CD4-positive, CD25-positive, alpha-beta regulatory T cell (primary cell): ENCODE data around the gene CLN6. TPM values are rescaled to one million over a fixed set of nuclear protein-coding genes. Genes with fewer than 3 reads are reported as not detected.

ENCODE experiments used
- ATAC-seq, 2 donors: fragments of 150-1000 bp; cut with Tn5 transposase; one replicate each; pipeline ENCODE4 v1.10.0; 2021; ENCODE audit warnings: low read depth in 2 of 2, moderate number of reproducible peaks in 2 of 2, moderate library complexity in 1 of 2
- DNase-seq, 3 donors: peaks; one replicate each; pipeline versions ENCODE4 v3.0.0 to v3.0.0-alpha.2; 2012 to 2022; ENCODE audit warnings: mixed read lengths in 1 of 3
- H3K27ac ChIP-seq: one replicate; pipeline ENCODE4 v1.7.0; 2013; ENCODE audit warnings: mild to moderate bottlenecking, low read length; ENCODE audit not compliant: insufficient read depth, poor library complexity, severe bottlenecking
- H3K27me3 ChIP-seq: one replicate; pipeline ENCODE4 v1.7.0; 2013; ENCODE audit warnings: low read length; ENCODE audit not compliant: control insufficient read depth, insufficient read depth
- H3K36me3 ChIP-seq: one replicate; pipeline ENCODE4 v1.7.0; 2013; ENCODE audit warnings: mild to moderate bottlenecking, low read length, moderate library complexity; ENCODE audit not compliant: control insufficient read depth, insufficient read depth
- H3K4me1 ChIP-seq: 2 replicates; pipeline ENCODE4 v1.7.0; 2013; ENCODE audit warnings: mild to moderate bottlenecking, low read length; ENCODE audit not compliant: insufficient read depth, control insufficient read depth, poor library complexity, severe bottlenecking
- H3K4me3 ChIP-seq: one replicate; pipeline ENCODE4 v1.7.0; 2013; ENCODE audit warnings: low read depth, mild to moderate bottlenecking, low read length, moderate library complexity
- H3K9me3 ChIP-seq, 2 experiments: 1 replicate in 1 of 2; 2 replicates in 1 of 2; pipeline ENCODE4 v1.7.0; 2013; ENCODE audit warnings: low read length in 2 of 2, mild to moderate bottlenecking in 1 of 2, moderate library complexity in 1 of 2; ENCODE audit not compliant: control insufficient read depth in 2 of 2
- H3K27ac Mint-ChIP-seq, 3 donors: one replicate each; pipeline ENCODE4 v1.8.0; 2020 to 2022; ENCODE audit warnings: mild to moderate bottlenecking in 3 of 3, mixed read lengths in 3 of 3, moderate library complexity in 2 of 3
- H3K27me3 Mint-ChIP-seq: one replicate; pipeline ENCODE4 v1.8.0; 2022; ENCODE audit warnings: mild to moderate bottlenecking, mixed read lengths
- H3K36me3 Mint-ChIP-seq: one replicate; pipeline ENCODE4 v1.8.0; 2020; ENCODE audit warnings: mixed read lengths
- H3K4me1 Mint-ChIP-seq, 4 donors: one replicate each; pipeline ENCODE4 v1.8.0; 2020 to 2022; ENCODE audit warnings: mixed read lengths in 4 of 4, mild to moderate bottlenecking in 1 of 4
- H3K4me3 Mint-ChIP-seq, 4 donors: one replicate each; pipeline ENCODE4 v1.8.0; 2020 to 2022; ENCODE audit warnings: mild to moderate bottlenecking in 4 of 4, mixed read lengths in 4 of 4, moderate library complexity in 3 of 4
- H3K9me3 Mint-ChIP-seq, 7 donors: one replicate each; pipeline ENCODE4 v1.8.0; 2020 to 2022; ENCODE audit warnings: mixed read lengths in 7 of 7, mild to moderate bottlenecking in 3 of 7, moderate library complexity in 2 of 7
- polyA plus RNA-seq, 4 donors: library from polyadenylated mRNA; unstranded; fragments of 300-500 nt; fragmentation: Illumina TruSeq; gene quantifications; one replicate each; pipeline ENCODE4 v1.2.3, GENCODE V29; 2021
- total RNA-seq: library from RNA; stranded (reverse); gene quantifications from one replicate; pipeline ENCODE4 v1.2.3, GENCODE V29; 2022

The CLN6 gene
- total and polyA plus RNA-seq, 5 donors from 2014 or later = 1.4 to 14.2 (median 1.6) TPM

GRCh38 chr15:68211656-68212320 is 17.7 kb downstream of the CLN6 start:
- ATAC-seq (no peak), DNase-seq (no peak)
- no peak overlapping the region for H3K4me3 Mint-ChIP-seq
- no peaks in the 10 kb centered on the region for H3K27me3 Mint-ChIP-seq
- no peaks in the 10 kb centered on the region for H3K9me3 ChIP-seq
- H3K4me1 Mint-ChIP-seq = peaks cover 0 to 17% (median 4%) of the 10 kb centered on the region in 4 donors
- no peak overlapping the region for H3K27ac ChIP-seq
- peaks cover 0 to 1% (median 0%) of the 10 kb centered on the region in 7 donors for H3K9me3 Mint-ChIP-seq
- H3K4me3 ChIP-seq = no peak overlapping the region
- no peaks in the 10 kb centered on the region for H3K36me3 ChIP-seq
- H3K27ac Mint-ChIP-seq = no peak overlapping the region
- H3K36me3 Mint-ChIP-seq = peaks cover 6% of the 10 kb centered on the region
- peaks cover 9% of the 10 kb centered on the region for H3K4me1 ChIP-seq
- H3K27me3 ChIP-seq = no peaks in the 10 kb centered on the region

- Histone ChIP-seq H3K27me3 (no peaks in the 10 kb centered on the region), H3K27ac (no peak overlapping the region), H3K4me3 (no peak overlapping the region), H3K9me3 (no peaks in the 10 kb centered on the region), H3K4me1 (peaks cover 11% of the 10 kb centered on the region), H3K36me3 (no peaks in the 10 kb centered on the region)
- H3K36me3 Mint-ChIP-seq = peaks cover 4% of the 10 kb centered on the region
- peaks cover 0 to 1% (median 0%) of the 10 kb centered on the region in 7 donors for H3K9me3 Mint-ChIP-seq
- no peak overlapping the region for H3K4me3 Mint-ChIP-seq
- H3K27me3 Mint-ChIP-seq = no peaks in the 10 kb centered on the region
- DNase-seq (peak; percentile 17 to 55 (median 26)), ATAC-seq (no peak)
- H3K4me1 Mint-ChIP-seq = peaks cover 0 to 17% (median 4%) of the 10 kb centered on the region in 4 donors
- no peak overlapping the region for H3K27ac Mint-ChIP-seq
These were observed 18.5 kb downstream of the CLN6 start for GRCh38 chr15:68210821-68211655.

- H3K4me3 Mint-ChIP-seq = no peak overlapping the region
- H3K27me3 ChIP-seq = no peaks in the 10 kb centered on the region
- H3K27ac Mint-ChIP-seq = no peak overlapping the region
- H3K4me1 ChIP-seq = peaks cover 14% of the 10 kb centered on the region
- peaks cover 0 to 1% (median 0%) of the 10 kb centered on the region in 7 donors for H3K9me3 Mint-ChIP-seq
- H3K4me1 Mint-ChIP-seq = peaks cover 0 to 17% (median 4%) of the 10 kb centered on the region in 4 donors
- no peaks in the 10 kb centered on the region for H3K36me3 ChIP-seq
- no peaks in the 10 kb centered on the region for H3K9me3 ChIP-seq
- ATAC-seq (no peak), DNase-seq (no peak)
- no peak overlapping the region for H3K4me3 ChIP-seq
- no peaks in the 10 kb centered on the region for H3K27me3 Mint-ChIP-seq
- peaks cover 3% of the 10 kb centered on the region for H3K36me3 Mint-ChIP-seq
- no peak overlapping the region for H3K27ac ChIP-seq
These were observed 19.1 kb downstream of the CLN6 start for GRCh38 chr15:68210409-68210756.

GRCh38 chr15:68209735-68210408 is 19.7 kb downstream of the CLN6 start:
- H3K36me3 ChIP-seq = no peaks in the 10 kb centered on the region

GRCh38 chr15:68209272-68209671 is 20.3 kb downstream of the CLN6 start:
- Mint-ChIP-seq H3K9me3 (peaks cover 0 to 1% (median 0%) of the 10 kb centered on the region in 7 donors), H3K27ac (peak overlapping the region in 1 of 3 donors; percentile 40), H3K36me3 (peaks cover 3% of the 10 kb centered on the region), H3K4me3 (no peak overlapping the region), H3K4me1 (peaks cover 0 to 17% (median 4%) of the 10 kb centered on the region in 4 donors), H3K27me3 (no peaks in the 10 kb centered on the region)
- H3K4me1 ChIP-seq = peaks cover 14% of the 10 kb centered on the region
- H3K27ac ChIP-seq = no peak overlapping the region
- no peaks in the 10 kb centered on the region for H3K9me3 ChIP-seq
- no peak for DNase-seq
- no peaks in the 10 kb centered on the region for H3K27me3 ChIP-seq
- no peak for ATAC-seq
- no peaks in the 10 kb centered on the region for H3K36me3 ChIP-seq
- H3K4me3 ChIP-seq = no peak overlapping the region

More at GRCh38 chr15:68209735-68210408, 19.7 kb downstream of the CLN6 start:
- DNase-seq = peak in 1 of 3 donors; percentile 65
- peaks cover 3% of the 10 kb centered on the region for H3K36me3 Mint-ChIP-seq
- ATAC-seq = peak; percentile 55 to 64
- Histone ChIP-seq H3K9me3 (no peaks in the 10 kb centered on the region), H3K27ac (no peak overlapping the region), H3K27me3 (no peaks in the 10 kb centered on the region), H3K4me1 (peaks cover 14% of the 10 kb centered on the region), H3K4me3 (no peak overlapping the region)
- peak overlapping the region in 2 of 3 donors; percentile 35 to 60 for H3K27ac Mint-ChIP-seq
- no peak overlapping the region for H3K4me3 Mint-ChIP-seq
- no peaks in the 10 kb centered on the region for H3K27me3 Mint-ChIP-seq
- peaks cover 0 to 1% (median 0%) of the 10 kb centered on the region in 7 donors for H3K9me3 Mint-ChIP-seq
- H3K4me1 Mint-ChIP-seq = peaks cover 0 to 17% (median 4%) of the 10 kb centered on the region in 4 donors

- H3K4me1 ChIP-seq = peaks cover 14% of the 10 kb centered on the region
- no peaks in the 10 kb centered on the region for H3K27me3 ChIP-seq
- Mint-ChIP-seq H3K27me3 (no peaks in the 10 kb centered on the region), H3K4me1 (peaks cover 0 to 17% (median 4%) of the 10 kb centered on the region in 4 donors), H3K27ac (peak overlapping the region in 1 of 3 donors; percentile 40), H3K4me3 (peak overlapping the region in 3 of 4 donors; percentile 17 to 55 (median 21)), H3K9me3 (peaks cover 0 to 1% (median 0%) of the 10 kb centered on the region in 7 donors), H3K36me3 (peaks cover 3% of the 10 kb centered on the region)
- no peaks in the 10 kb centered on the region for H3K9me3 ChIP-seq
- no peak overlapping the region for H3K4me3 ChIP-seq
- ATAC-seq (no peak), DNase-seq (peak in 1 of 3 donors; percentile 37)
- no peaks in the 10 kb centered on the region for H3K36me3 ChIP-seq
- no peak overlapping the region for H3K27ac ChIP-seq
These were observed 20.8 kb downstream of the CLN6 start for GRCh38 chr15:68208636-68209240.

GRCh38 chr15:68208136-68208535 is 21.4 kb downstream of the CLN6 start:
- Histone ChIP-seq H3K4me1 (peaks cover 14% of the 10 kb centered on the region), H3K27me3 (no peaks in the 10 kb centered on the region), H3K4me3 (no peak overlapping the region), H3K27ac (no peak overlapping the region), H3K36me3 (no peaks in the 10 kb centered on the region), H3K9me3 (no peaks in the 10 kb centered on the region)
- no peak for DNase-seq
- Mint-ChIP-seq H3K36me3 (peaks cover 3% of the 10 kb centered on the region), H3K4me3 (peak overlapping the region in 1 of 4 donors; percentile 17), H3K27ac (no peak overlapping the region), H3K9me3 (peaks cover 0 to 1% (median 0%) of the 10 kb centered on the region in 7 donors), H3K4me1 (peaks cover 0 to 17% (median 4%) of the 10 kb centered on the region in 4 donors), H3K27me3 (no peaks in the 10 kb centered on the region)
- no peak for ATAC-seq
